Measurements from ENCODE around the gene SERPINB12.

The SERPINB12 gene

DNA sequence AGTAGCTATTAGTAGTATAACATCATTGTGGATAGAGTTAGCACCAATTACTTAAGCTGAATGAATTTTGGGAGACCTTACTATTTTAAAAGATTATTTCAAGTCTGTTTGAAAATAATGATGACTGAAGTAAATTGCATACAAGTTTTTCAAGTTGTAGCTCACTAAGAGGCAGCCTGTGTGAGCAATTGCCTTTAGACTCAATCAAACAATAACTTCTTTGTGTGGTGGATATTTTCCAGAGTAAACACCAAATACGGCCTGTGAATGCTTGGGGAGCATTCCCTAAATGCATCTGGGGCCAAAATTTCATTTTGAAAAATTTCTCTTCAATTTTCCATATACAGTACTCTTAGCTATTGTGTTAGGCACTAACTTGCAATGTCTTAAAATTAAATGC, 7.9 kb downstream of the SERPINB12 start:
- no peak overlapping the region for H3K4me3 ChIP-seq (ENCODE audit: low read depth, low read length)
- no peak for DNase-seq (ENCODE audit: low read depth)
- TF ChIP-seq, protein P1, sequence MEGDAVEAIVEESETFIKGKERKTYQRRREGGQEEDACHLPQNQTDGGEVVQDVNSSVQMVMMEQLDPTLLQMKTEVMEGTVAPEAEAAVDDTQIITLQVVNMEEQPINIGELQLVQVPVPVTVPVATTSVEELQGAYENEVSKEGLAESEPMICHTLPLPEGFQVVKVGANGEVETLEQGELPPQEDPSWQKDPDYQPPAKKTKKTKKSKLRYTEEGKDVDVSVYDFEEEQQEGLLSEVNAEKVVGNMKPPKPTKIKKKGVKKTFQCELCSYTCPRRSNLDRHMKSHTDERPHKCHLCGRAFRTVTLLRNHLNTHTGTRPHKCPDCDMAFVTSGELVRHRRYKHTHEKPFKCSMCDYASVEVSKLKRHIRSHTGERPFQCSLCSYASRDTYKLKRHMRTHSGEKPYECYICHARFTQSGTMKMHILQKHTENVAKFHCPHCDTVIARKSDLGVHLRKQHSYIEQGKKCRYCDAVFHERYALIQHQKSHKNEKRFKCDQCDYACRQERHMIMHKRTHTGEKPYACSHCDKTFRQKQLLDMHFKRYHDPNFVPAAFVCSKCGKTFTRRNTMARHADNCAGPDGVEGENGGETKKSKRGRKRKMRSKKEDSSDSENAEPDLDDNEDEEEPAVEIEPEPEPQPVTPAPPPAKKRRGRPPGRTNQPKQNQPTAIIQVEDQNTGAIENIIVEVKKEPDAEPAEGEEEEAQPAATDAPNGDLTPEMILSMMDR (IDR thresholded peaks at IDR 0.05; ENCODE audit: control insufficient read depth, extremely low read depth, insufficient read depth), result no peak

DNA sequence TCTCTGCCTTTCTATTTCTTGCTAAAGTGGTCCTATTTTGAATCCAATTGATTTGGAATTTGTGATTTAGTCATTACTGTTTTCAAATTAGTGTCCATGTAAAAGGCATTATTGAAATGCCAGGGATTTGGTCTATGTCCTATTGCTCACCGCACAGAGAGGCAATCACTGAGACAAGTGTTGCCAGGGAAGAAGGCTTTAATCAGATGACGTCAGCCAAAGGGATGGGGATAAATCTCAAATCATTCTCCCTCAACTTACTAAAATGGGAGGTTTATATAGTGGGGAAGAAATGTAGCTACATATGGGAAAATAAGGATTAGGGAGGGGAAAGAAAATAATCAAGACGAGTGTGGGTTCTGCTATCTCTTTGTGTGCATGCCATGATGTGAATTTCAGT, 9.6 kb downstream of the SERPINB12 start:
- TF ChIP-seq, protein P1 (IDR thresholded peaks at IDR 0.05; ENCODE audit: control insufficient read depth, extremely low read depth, insufficient read depth), result no peak
- H3K4me3 ChIP-seq (ENCODE audit: low read depth, low read length), result no peak overlapping the region

DNA sequence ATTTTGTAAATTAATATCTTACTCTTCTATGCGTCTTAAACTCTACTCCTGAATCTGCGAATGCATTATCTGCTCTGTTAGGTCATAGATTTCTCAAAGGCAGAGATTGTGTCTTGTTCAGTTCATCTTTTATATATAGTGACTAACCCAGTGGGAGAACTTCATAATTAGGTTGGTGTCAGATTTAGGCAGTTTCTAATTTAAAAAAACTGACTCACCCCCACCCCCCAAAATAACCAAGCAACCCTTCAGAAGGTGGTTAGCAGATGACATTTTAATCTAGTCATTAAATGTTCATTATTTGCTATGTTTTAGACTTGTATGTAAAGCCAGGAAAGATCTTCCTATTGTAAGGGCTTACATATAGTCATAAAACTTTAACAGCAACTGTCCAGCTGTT, 10.4 kb downstream of the SERPINB12 start:
- no peak for DNase-seq (ENCODE audit: low read depth)
- H3K4me3 ChIP-seq (ENCODE audit: low read depth, low read length), result no peak overlapping the region
- TF ChIP-seq, protein P1 (IDR thresholded peaks at IDR 0.05; ENCODE audit: control insufficient read depth, extremely low read depth, insufficient read depth), result no peak

More for the DNA sequence above, 9.6 kb downstream of the SERPINB12 start:
- no peak for DNase-seq (ENCODE audit: low read depth)

DNA sequence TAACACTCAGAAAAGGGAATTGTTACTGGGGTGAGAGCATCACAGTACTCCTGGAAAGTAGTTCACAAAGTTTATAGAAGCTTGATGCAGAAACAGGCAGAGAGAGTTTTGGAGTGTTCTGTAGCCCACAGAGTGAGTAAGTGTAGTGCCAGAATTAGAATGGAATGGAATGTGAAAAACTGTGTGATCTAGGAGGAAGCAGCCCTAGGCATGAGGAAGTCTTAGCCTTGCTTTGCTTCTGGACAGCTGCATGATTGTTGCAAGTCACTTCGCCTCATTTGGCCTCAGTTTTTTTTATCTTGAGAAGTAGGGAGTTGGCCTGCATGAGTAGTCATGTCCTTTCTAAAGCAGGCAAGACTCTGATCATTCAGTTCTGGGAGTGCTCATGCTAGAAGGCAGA, 10.9 kb downstream of the SERPINB12 start:
- TF ChIP-seq, protein P1 (IDR thresholded peaks at IDR 0.05; ENCODE audit: control insufficient read depth, extremely low read depth, insufficient read depth), result no peak
- H3K4me3 ChIP-seq (ENCODE audit: low read depth, low read length), result no peak overlapping the region
- DNase-seq (ENCODE audit: low read depth), result no peak

DNA sequence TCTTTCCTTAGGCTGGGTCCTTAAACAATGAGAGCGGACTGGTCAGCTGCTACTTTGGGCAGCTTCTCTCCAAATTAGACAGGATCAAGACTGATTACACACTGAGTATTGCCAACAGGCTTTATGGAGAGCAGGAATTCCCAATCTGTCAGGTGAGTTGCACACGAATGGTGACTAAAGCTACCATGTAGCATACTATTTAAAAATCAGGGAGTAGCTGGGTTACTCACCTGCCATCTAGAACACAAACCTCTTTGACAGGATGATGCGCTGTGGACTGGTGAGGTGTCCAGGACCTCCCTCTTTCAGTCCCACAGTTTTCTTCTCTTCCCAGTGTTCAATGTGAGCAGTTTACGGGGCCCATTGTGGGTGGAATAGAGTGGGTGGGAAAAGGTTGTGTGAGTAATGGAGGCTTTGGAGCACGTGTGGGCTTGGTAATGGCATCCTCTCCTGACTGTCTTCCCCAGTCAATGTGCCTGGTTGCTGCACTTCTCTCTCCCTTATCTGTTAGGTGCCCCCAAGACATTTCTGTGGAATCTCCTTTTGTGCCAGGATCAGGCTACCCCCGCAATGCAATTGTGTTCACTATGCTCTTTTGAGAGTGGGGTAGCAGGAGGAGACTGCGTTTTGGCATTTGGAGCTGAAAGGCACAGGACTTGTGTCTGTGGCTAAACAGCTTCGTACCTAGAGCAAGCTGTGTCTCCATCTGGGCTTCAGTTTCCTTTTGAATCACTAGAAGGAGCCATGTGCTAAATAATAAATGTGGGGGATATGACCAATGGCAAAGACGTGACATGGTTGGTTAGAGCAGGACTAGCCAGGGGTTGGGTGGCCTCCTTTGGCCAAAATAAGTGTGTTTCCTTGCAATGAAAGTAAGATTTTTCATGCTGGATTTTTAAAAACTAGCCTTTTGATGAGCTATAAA, 17.7 kb downstream of the SERPINB12 start:
- no peak overlapping the region for H3K4me3 ChIP-seq (ENCODE audit: low read depth, low read length)
- TF ChIP-seq, protein P1 (IDR thresholded peaks at IDR 0.05; ENCODE audit: control insufficient read depth, extremely low read depth, insufficient read depth), result no peak

DNA sequence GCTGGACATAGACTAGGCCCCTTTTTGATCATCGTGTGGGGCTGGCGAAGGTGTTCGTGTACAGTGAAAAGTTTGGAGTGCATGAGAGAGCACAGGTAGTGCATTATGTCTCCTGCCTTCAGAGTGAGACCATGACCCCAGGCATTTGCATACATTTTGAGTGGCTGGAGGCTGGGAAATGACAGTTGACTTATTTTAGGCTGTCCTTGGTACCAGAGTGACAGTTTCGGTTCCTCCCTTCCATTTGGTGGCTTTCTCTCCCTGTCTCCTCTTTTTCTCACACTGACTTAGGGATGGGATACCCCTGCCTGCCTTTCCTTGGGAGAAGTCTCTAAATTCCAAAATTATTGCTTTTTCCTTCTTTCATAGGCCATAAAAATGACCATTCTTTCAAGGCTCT, 20.1 kb downstream of the SERPINB12 start:
- DNase-seq (ENCODE audit: low read depth), result no peak
- H3K4me3 ChIP-seq (ENCODE audit: low read depth, low read length), result no peak overlapping the region
- TF ChIP-seq, protein P1 (IDR thresholded peaks at IDR 0.05; ENCODE audit: control insufficient read depth, extremely low read depth, insufficient read depth), result no peak

More for the DNA sequence above, 17.7 kb downstream of the SERPINB12 start:
- no peak for DNase-seq (ENCODE audit: low read depth)
